ENCODE measurements around the gene RNU5B-1. TPM values are rescaled to one million over a fixed set of nuclear protein-coding genes. Genes with fewer than 3 reads are reported as not detected.

The RNU5B-1 gene
- polyA plus RNA-seq, 1 of the 3 experiments (the other 2 are of a cell fraction): not detected

GRCh38 chr15:65255486-65256140, 48.9 kb upstream of the RNU5B-1 start:
- H3K27me3 ChIP-seq (ENCODE audit: insufficient read depth): no peaks in the 10 kb centered on the region
- 94% methylated on average over 7 of the region's 7 CpGs for WGBS (ENCODE audit: low lambda C conversion rate)
- CTCF ChIA-PET: interaction anchor here (0.6 to 1.2 kb wide), 2 partner anchors 15 to 145 kb away, joined by 3 to 5 read pairs; no protein-coding TSS in a partner anchor

DNA sequence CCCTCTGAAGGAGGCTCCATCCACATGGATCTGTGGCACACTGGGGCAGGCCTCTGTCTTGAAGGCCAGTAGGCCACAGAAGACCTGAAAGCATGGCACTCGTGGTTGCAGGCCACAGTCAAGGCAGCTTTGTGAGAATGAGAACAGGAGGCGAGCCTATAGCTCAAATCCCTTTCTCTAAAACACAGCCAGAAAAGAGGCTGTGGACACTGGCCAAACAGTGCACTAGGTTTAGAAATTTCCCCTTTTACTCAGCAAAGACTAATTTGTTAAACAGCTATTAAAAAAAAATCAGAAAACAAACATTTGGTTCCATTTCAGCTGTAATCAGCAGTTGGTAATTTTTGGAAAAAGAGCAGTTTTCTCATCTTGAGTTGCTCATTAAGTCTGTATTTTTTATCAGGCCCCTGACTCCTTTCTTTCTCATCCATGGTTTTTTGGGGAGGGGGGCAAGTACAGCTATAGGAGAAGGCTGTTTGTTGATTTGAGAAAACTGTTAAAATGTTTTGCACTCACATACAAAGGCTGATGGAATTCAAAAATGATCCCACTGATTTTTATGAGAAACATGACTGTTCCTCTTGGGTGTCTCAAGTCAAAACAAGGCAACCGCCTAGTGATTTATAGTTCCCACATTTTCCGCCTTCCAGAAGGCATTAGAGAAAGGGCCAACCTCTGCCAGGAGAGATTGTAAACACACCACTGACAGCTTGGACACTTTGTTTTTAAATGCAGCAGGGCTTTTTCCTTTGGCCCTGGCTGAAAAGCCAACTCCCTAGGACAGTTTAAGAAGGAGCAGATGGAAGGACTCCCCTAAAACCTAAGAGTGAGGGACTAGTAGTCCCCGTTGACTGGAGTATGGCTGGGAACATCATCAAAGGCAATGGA, 45.9 kb upstream of the RNU5B-1 start:
- Histone ChIP-seq H3K36me3 (replicated peaks in 1 of 2; ENCODE audit: control insufficient read depth in 1 of 2, insufficient read depth in 2 of 2, low read length in 1 of 2) (peaks cover 0 to 33% of the 10 kb centered on the region in 2 experiments), H3K27me3 (ENCODE audit: insufficient read depth) (no peaks in the 10 kb centered on the region), H3K4me2 (no peak overlapping the region), H3K27ac (ENCODE audit: low read depth in 2 of 2, low read length in 1 of 2) (no peak overlapping the region), H3K4me3 (ENCODE audit: low read depth in 2 of 2, low read length in 1 of 2) (no peak overlapping the region), H3K79me2 (ENCODE audit: insufficient read depth) (no peaks in the 10 kb centered on the region), H3K9me2 (no peaks in the 10 kb centered on the region), H3K4me1 (ENCODE audit: control insufficient read depth in 1 of 2, insufficient read depth in 2 of 2, low read depth in 1 of 2, low read length in 1 of 2) (peaks cover 0 to 2% of the 10 kb centered on the region in 2 experiments; a peak in 1 of 4 replicates), H3F3A (replicated peaks; ENCODE audit: insufficient read depth) (no peaks in the 10 kb centered on the region), H3K9me3 (no peaks in the 10 kb centered on the region), H4K20me1 (ENCODE audit: insufficient read depth) (no peaks in the 10 kb centered on the region), H3K9ac (no peak overlapping the region), H2AFZ (ENCODE audit: low read depth) (no peak overlapping the region)
- ChIA-PET CTCF (interaction anchor here (1.4 to 1.9 kb wide), 2 partner anchors 12 to 69 kb away, joined by 4 to 10 read pairs; no protein-coding TSS in a partner anchor), POLR2A (no interaction called here)
- no peak for DNase-seq
- TF ChIP-seq GATA2 (CRISPR knock-in tag; IDR thresholded peaks at IDR 0.05) (no peak), IRF3 (IDR thresholded peaks at IDR 0.05; ENCODE audit: low read depth, low read length) (no peak), TEAD4 (IDR thresholded peaks at IDR 0.05; ENCODE audit: borderline replicate concordance, insufficient read depth) (no peak), MXI1 (IDR thresholded peaks at IDR 0.05; ENCODE audit: low read depth, low read length) (no peak), YY1 (IDR thresholded peaks at IDR 0.05; ENCODE audit: low read depth) (no peak), PBX3 (IDR thresholded peaks at IDR 0.05) (no peak), RAD21 (IDR thresholded peaks at IDR 0.05; ENCODE audit: low read length) (no peak), SMC3 (IDR thresholded peaks at IDR 0.05; ENCODE audit: low read depth, low read length) (no peak), JUND (IDR thresholded peaks at IDR 0.05) (no peak), FOXJ3 (CRISPR knock-in tag; IDR thresholded peaks at IDR 0.05) (no peak), FOSL2 (IDR thresholded peaks at IDR 0.05; ENCODE audit: borderline replicate concordance, low read depth) (no peak), NRF1 (IDR thresholded peaks at IDR 0.05; ENCODE audit: low read depth, low read length) (no peak), NFIC (IDR thresholded peaks at IDR 0.05; ENCODE audit: borderline replicate concordance) (no peak)
- TF ChIP-seq, protein P1, sequence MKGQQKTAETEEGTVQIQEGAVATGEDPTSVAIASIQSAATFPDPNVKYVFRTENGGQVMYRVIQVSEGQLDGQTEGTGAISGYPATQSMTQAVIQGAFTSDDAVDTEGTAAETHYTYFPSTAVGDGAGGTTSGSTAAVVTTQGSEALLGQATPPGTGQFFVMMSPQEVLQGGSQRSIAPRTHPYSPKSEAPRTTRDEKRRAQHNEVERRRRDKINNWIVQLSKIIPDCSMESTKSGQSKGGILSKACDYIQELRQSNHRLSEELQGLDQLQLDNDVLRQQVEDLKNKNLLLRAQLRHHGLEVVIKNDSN (IDR thresholded peaks at IDR 0.05; ENCODE audit: borderline replicate concordance, low read depth): no peak
- 95% methylated on average over 5 of the region's 5 CpGs for WGBS (ENCODE audit: low lambda C conversion rate)

More at GRCh38 chr15:65255486-65256140, 48.9 kb upstream of the RNU5B-1 start:
- no peak for TF ChIP-seq RAD21 (IDR thresholded peaks at IDR 0.05; ENCODE audit: low read length)
- Histone ChIP-seq H4K20me1 (ENCODE audit: insufficient read depth) (no peaks in the 10 kb centered on the region), H3K4me3 (ENCODE audit: low read depth in 2 of 2, low read length in 1 of 2) (no peak overlapping the region), H3K4me2 (no peak overlapping the region), H3K9me2 (no peaks in the 10 kb centered on the region), H3F3A (replicated peaks; ENCODE audit: insufficient read depth) (no peaks in the 10 kb centered on the region), H3K9me3 (no peaks in the 10 kb centered on the region), H3K27ac (ENCODE audit: low read depth in 2 of 2, low read length in 1 of 2) (no peak overlapping the region), H3K4me1 (ENCODE audit: control insufficient read depth in 1 of 2, insufficient read depth in 2 of 2, low read depth in 1 of 2, low read length in 1 of 2) (peaks cover 0 to 2% of the 10 kb centered on the region in 2 experiments; a peak in 1 of 4 replicates), H3K36me3 (replicated peaks in 1 of 2; ENCODE audit: control insufficient read depth in 1 of 2, insufficient read depth in 2 of 2, low read length in 1 of 2) (peaks cover 0 to 25% of the 10 kb centered on the region in 2 experiments), H3K9ac (no peak overlapping the region), H2AFZ (ENCODE audit: low read depth) (no peak overlapping the region), H3K79me2 (ENCODE audit: insufficient read depth) (no peaks in the 10 kb centered on the region)
- no peak for DNase-seq
- POLR2A ChIA-PET: no interaction called here

Data from SK-N-SH (cell line).